NK-92 (cell line): Measurements from ENCODE around the gene EOLA2.
"Not testable (repeated sequence)": the region's sequence is repeated elsewhere in the genome, so short reads cannot be mapped to it uniquely, and the experiment has no call there.

ENCODE experiments used
- DNase-seq: peaks from one replicate; lab custom pipeline; 2025; ENCODE audit not compliant: unreplicated experiment; lab: John Stamatoyannopoulos, UW

Gene EOLA2

GRCh38 chrX:149938427-149938880, at the start of gene EOLA2:
EOLA2 (minus strand) TSS chrX:149938491; CDS start chrX:149933874, 4,617 bp downstream.
- DNase-seq, result peak; percentile 62

- no peak for DNase-seq
These were observed 49.3 kb upstream of the EOLA2 start for GRCh38 chrX:149987613-149988012.

- no peak for DNase-seq
These were observed 46.1 kb upstream of the EOLA2 start for GRCh38 chrX:149984411-149984810.

- no peak for DNase-seq
These were observed 44.0 kb upstream of the EOLA2 start for GRCh38 chrX:149982310-149982709.

- DNase-seq, result no peak
These were observed 40.9 kb upstream of the EOLA2 start for GRCh38 chrX:149979126-149979644.

- DNase-seq, result no peak
These were observed 24.8 kb upstream of the EOLA2 start for GRCh38 chrX:149962859-149963757.

- DNase-seq, result no peak
These were observed 23.7 kb upstream of the EOLA2 start for GRCh38 chrX:149962010-149962409.

- no peak for DNase-seq
These were observed 23.3 kb upstream of the EOLA2 start for GRCh38 chrX:149961572-149961971.

GRCh38 chrX:149950681-149951080, 12.4 kb upstream of the EOLA2 start:
- no peak for DNase-seq

GRCh38 chrX:149949743-149950436, 11.6 kb upstream of the EOLA2 start:
- DNase-seq, result no peak

GRCh38 chrX:149948016-149948415, 9.7 kb upstream of the EOLA2 start:
- DNase-seq, result no peak

- DNase-seq, result not testable (repeated sequence)
These were observed 8.6 kb upstream of the EOLA2 start for GRCh38 chrX:149946932-149947331.

- DNase-seq, result not testable (repeated sequence)
These were observed 7.5 kb upstream of the EOLA2 start for GRCh38 chrX:149945820-149946219.

- not testable (repeated sequence) for DNase-seq
These were observed 6.9 kb upstream of the EOLA2 start for GRCh38 chrX:149945087-149945670.

GRCh38 chrX:149940674-149941024, 2.4 kb upstream of the EOLA2 start:
- DNase-seq, result not testable (repeated sequence)

- peak; percentile 54 for DNase-seq
These were observed 1.8 kb upstream of the EOLA2 start for GRCh38 chrX:149939905-149940673.

GRCh38 chrX:149939655-149939904, 1.3 kb upstream of the EOLA2 start:
- no peak for DNase-seq

GRCh38 chrX:149938881-149939654, 777 bp upstream of the EOLA2 start:
- peak; percentile 70 for DNase-seq

- DNase-seq, result no peak
These were observed 342 bp downstream of the EOLA2 start for GRCh38 chrX:149937871-149938426.

GRCh38 chrX:149937328-149937727, 963 bp downstream of the EOLA2 start:
- not testable (repeated sequence) for DNase-seq
